Hepatocyte (in vitro differentiated cells): ENCODE data around the gene H6PD. TPM values are rescaled to one million over a fixed set of nuclear protein-coding genes. Genes with fewer than 3 reads are reported as not detected.

Experiments
- DNase-seq: peaks from one replicate; pipeline ENCODE4 v3.0.0-alpha.2; 2016; ENCODE audit warnings: low spot score
- H2AFZ ChIP-seq: fragments of 200-600 bp; sonication (generic); 2 replicates; pipeline ENCODE4 v1.6.0; 2016; ENCODE audit warnings: antibody characterized with exemption, mild to moderate bottlenecking
- H3K27ac ChIP-seq: fragments of 200-600 bp; sonication (generic); 2 replicates; pipeline ENCODE4 v1.5.1; 2016; ENCODE audit warnings: mild to moderate bottlenecking
- H3K27me3 ChIP-seq: fragments of 200-600 bp; sonication (generic); 2 replicates; pipeline ENCODE4 v1.6.1; 2016
- H3K36me3 ChIP-seq: fragments of 200-600 bp; sonication (generic); replicated peaks from 2 replicates; pipeline ENCODE4 v1.5.1; 2016; ENCODE audit warnings: low read depth; ENCODE audit not compliant: insufficient read depth
- H3K4me1 ChIP-seq: fragments of 200-600 bp; sonication (generic); 2 replicates; pipeline ENCODE4 v1.5.1; 2016; ENCODE audit warnings: mild to moderate bottlenecking, moderate library complexity; ENCODE audit not compliant: insufficient read depth
- H3K4me2 ChIP-seq: fragments of 200-600 bp; sonication (generic); 2 replicates; pipeline ENCODE4 v1.6.0; 2016
- H3K4me3 ChIP-seq: fragments of 200-600 bp; sonication (generic); 2 replicates; pipeline ENCODE4 v1.5.1; 2016; ENCODE audit warnings: mild to moderate bottlenecking
- H3K79me2 ChIP-seq: fragments of 200-600 bp; sonication (generic); 2 replicates; pipeline ENCODE4 v1.6.0; 2017; ENCODE audit warnings: mild to moderate bottlenecking
- H3K9me2 ChIP-seq: fragments of 200-600 bp; sonication (generic); replicated peaks from 2 replicates; pipeline ENCODE4 v1.6.0; 2017; ENCODE audit warnings: mild to moderate bottlenecking; ENCODE audit not compliant: insufficient read depth
- H3K9me3 ChIP-seq: fragments of 200-600 bp; sonication (generic); 2 replicates; pipeline ENCODE4 v1.5.1; 2016; ENCODE audit warnings: low read depth, mild to moderate bottlenecking
- H4K20me1 ChIP-seq: fragments of 200-600 bp; sonication (generic); 2 replicates; pipeline ENCODE4 v1.6.0; 2016; ENCODE audit warnings: mild to moderate bottlenecking; ENCODE audit not compliant: insufficient read depth, poor library complexity, severe bottlenecking
- CTCF ChIP-seq: fragments of 200-600 bp; sonication (generic); IDR thresholded peaks from 2 replicates; pipeline ENCODE4 v1.5.1; 2016; ENCODE audit warnings: antibody characterized with exemption, mild to moderate bottlenecking; ENCODE audit not compliant: poor library complexity
- EZH2 ChIP-seq: fragments of 200-600 bp; sonication (generic); IDR thresholded peaks from 2 replicates; pipeline ENCODE4 v1.6.1; 2016; ENCODE audit warnings: antibody characterized with exemption, mild to moderate bottlenecking, borderline replicate concordance
- EZH2phosphoT487 ChIP-seq: fragments of 200-600 bp; sonication (generic); IDR thresholded peaks from one replicate; pipeline ENCODE4 v1.6.1; 2018; ENCODE audit warnings: antibody characterized with exemption, mild to moderate bottlenecking, low read depth, moderate library complexity; ENCODE audit not compliant: unreplicated experiment, severe bottlenecking
- WGBS: methylation state at CpG from one replicate; pipeline ENCODE4 v1.1.6; 2016; ENCODE audit warnings: low lambda C conversion rate; ENCODE audit errors: missing lambda C conversion rate; 5-methylcytosine and 5-hydroxymethylcytosine counted together
- polyA plus RNA-seq: library from polyadenylated mRNA; unstranded; fragments of >200 nt; fragmentation: Nextera tagmentation; extraction: Ambion mirVana; gene quantifications from 2 replicates; pipeline ENCODE4 v1.2.1, GENCODE V29; 2016
- total RNA-seq: library from RNA; depleted of rRNA; stranded (reverse); fragments of >200 nt; gene quantifications from 2 replicates; pipeline ENCODE4 v1.2.3, GENCODE V29; 2014

H6PD gene
- total and polyA plus RNA-seq, 2 experiments from 2014 or later, result 26.3 to 54.8 TPM

- no peak for TF ChIP-seq CTCF
- no peak for TF ChIP-seq EZH2phosphoT487
- TF ChIP-seq EZH2, result no peak
- Histone ChIP-seq H3K79me2 (peaks cover 99% of the 10 kb centered on the region), H3K4me3 (no peak overlapping the region), H3K27ac (no peak overlapping the region), H3K9me2 (no peaks in the 10 kb centered on the region), H4K20me1 (peaks cover 99% of the 10 kb centered on the region), H3K4me1 (peaks cover 17% of the 10 kb centered on the region), H3K4me2 (no peak overlapping the region), H3K9me3 (no peaks in the 10 kb centered on the region), H2AFZ (no peak overlapping the region), H3K27me3 (no peaks in the 10 kb centered on the region), H3K36me3 (no peaks in the 10 kb centered on the region)
- no peak for DNase-seq
- WGBS, result 93% methylated on average over 8 of the region's 8 CpGs
These were observed 74.5 kb downstream of the H6PD start for GRCh38 chr1:9309080-9309479.

- Histone ChIP-seq H3K4me1 (peaks cover 17% of the 10 kb centered on the region), H3K9me3 (no peaks in the 10 kb centered on the region), H3K4me3 (no peak overlapping the region), H3K9me2 (no peaks in the 10 kb centered on the region), H3K27me3 (no peaks in the 10 kb centered on the region), H3K4me2 (no peak overlapping the region), H4K20me1 (peaks cover 97% of the 10 kb centered on the region), H3K27ac (no peak overlapping the region), H3K36me3 (no peaks in the 10 kb centered on the region), H3K79me2 (peaks cover 99% of the 10 kb centered on the region), H2AFZ (no peak overlapping the region)
- TF ChIP-seq EZH2, result no peak
- no peak for TF ChIP-seq CTCF
- no peak for TF ChIP-seq EZH2phosphoT487
- 90% methylated on average over 7 of the region's 7 CpGs for WGBS
- DNase-seq, result no peak
These were observed 75.4 kb downstream of the H6PD start for GRCh38 chr1:9309991-9310390.

- Histone ChIP-seq H3K9me2 (no peaks in the 10 kb centered on the region), H3K36me3 (no peaks in the 10 kb centered on the region), H3K4me2 (peak overlapping the region; percentile 63), H2AFZ (no peak overlapping the region), H3K4me1 (peaks cover 21% of the 10 kb centered on the region), H4K20me1 (peaks cover 97% of the 10 kb centered on the region), H3K9me3 (no peaks in the 10 kb centered on the region), H3K27ac (peak overlapping the region; percentile 32), H3K4me3 (no peak overlapping the region), H3K79me2 (peaks cover 99% of the 10 kb centered on the region), H3K27me3 (no peaks in the 10 kb centered on the region)
- TF ChIP-seq EZH2, result no peak
- no peak for TF ChIP-seq CTCF
- TF ChIP-seq EZH2phosphoT487, result no peak
- DNase-seq, result no peak
- WGBS, result 71% methylated on average over 10 of the region's 10 CpGs
These were observed 76.5 kb downstream of the H6PD start for GRCh38 chr1:9311029-9311428.

GRCh38 chr1:9311479-9311878 is 76.9 kb downstream of the H6PD start:
- Histone ChIP-seq H3K4me1 (peaks cover 21% of the 10 kb centered on the region), H2AFZ (no peak overlapping the region), H3K9me3 (no peaks in the 10 kb centered on the region), H3K4me3 (no peak overlapping the region), H3K27me3 (no peaks in the 10 kb centered on the region), H3K4me2 (peak overlapping the region; percentile 63), H3K9me2 (no peaks in the 10 kb centered on the region), H4K20me1 (peaks cover 97% of the 10 kb centered on the region), H3K27ac (peak overlapping the region; percentile 32), H3K79me2 (peaks cover 99% of the 10 kb centered on the region), H3K36me3 (no peaks in the 10 kb centered on the region)
- no peak for DNase-seq
- TF ChIP-seq EZH2 (no peak), EZH2phosphoT487 (no peak), CTCF (no peak)
- WGBS, result 38% methylated on average over 9 of the region's 9 CpGs
